WTC11 (cell line): Measurements from ENCODE around the gene MAB21L3. TPM values are rescaled to one million over a fixed set of nuclear protein-coding genes. Genes with fewer than 3 reads are reported as not detected.

Source experiments
- ATAC-seq: fragments of 200-7000 bp; cut with Tn5 transposase; 2 replicates; pipeline ENCODE4 v1.10.0; 2021; ENCODE audit warnings: mild to moderate bottlenecking, moderate library complexity
- CTCF ChIA-PET: fragments of 300-600 bp; sonication (Branson Sonifier 250); formaldehyde crosslinking; loops from one replicate; lab custom pipeline; 2021; ENCODE audit warnings: antibody characterized with exemption; lab: Charles Lee
- POLR2A ChIA-PET: fragments of 350-600 bp; sonication (Branson Sonifier 250); formaldehyde crosslinking; loops from one replicate; lab custom pipeline; 2021; ENCODE audit warnings: antibody characterized with exemption; lab: Charles Lee
- DNase-seq: peaks from one replicate; pipeline ENCODE4 v3.0.0; 2021; ENCODE audit warnings: low spot score
- H3K27ac Mint-ChIP-seq: 2 replicates; pipeline ENCODE4 v1.8.0; 2021; ENCODE audit warnings: mixed read lengths
- H3K27me3 Mint-ChIP-seq: 2 replicates; pipeline ENCODE4 v1.8.0; 2021; ENCODE audit warnings: low read depth, mild to moderate bottlenecking, moderate library complexity, mixed read lengths
- H3K36me3 Mint-ChIP-seq: 2 replicates; pipeline ENCODE4 v1.8.0; 2021; ENCODE audit warnings: mixed read lengths
- H3K4me1 Mint-ChIP-seq: 2 replicates; pipeline ENCODE4 v1.8.0; 2022; ENCODE audit warnings: mixed read lengths
- H3K4me3 Mint-ChIP-seq: 2 replicates; pipeline ENCODE4 v1.8.0; 2021; ENCODE audit warnings: mild to moderate bottlenecking, moderate library complexity, mixed read lengths
- H3K9me3 Mint-ChIP-seq: 2 replicates; pipeline ENCODE4 v1.8.0; 2021; ENCODE audit warnings: mixed read lengths
- ATF3 ChIP-seq: sonication (generic); formaldehyde crosslinking; conservative IDR thresholded peaks from 2 replicates; pipeline ENCODE4 v1.8.1; 2022; ENCODE audit warnings: mild to moderate bottlenecking, missing genetic modification reagents
- ETV6 ChIP-seq: sonication (generic); formaldehyde crosslinking; IDR thresholded peaks from 2 replicates; pipeline ENCODE4 v1.8.1; 2022; ENCODE audit warnings: mild to moderate bottlenecking, missing genetic modification reagents
- FOXP1 ChIP-seq: sonication (generic); formaldehyde crosslinking; IDR thresholded peaks from 2 replicates; pipeline ENCODE4 v1.8.0; 2022; ENCODE audit warnings: missing genetic modification reagents, mild to moderate bottlenecking, moderate library complexity, borderline replicate concordance
- JUN ChIP-seq: sonication (generic); formaldehyde crosslinking; IDR thresholded peaks from 2 replicates; pipeline ENCODE4 v1.8.0; 2023; ENCODE audit warnings: mild to moderate bottlenecking, missing genetic modification reagents
- KAT7 ChIP-seq: sonication (generic); formaldehyde crosslinking; IDR thresholded peaks from 2 replicates; pipeline ENCODE4 v1.8.1; 2023; ENCODE audit warnings: missing genetic modification reagents, mild to moderate bottlenecking, borderline replicate concordance
- NFYB ChIP-seq: sonication (generic); formaldehyde crosslinking; conservative IDR thresholded peaks from 2 replicates; pipeline ENCODE4 v1.8.0; 2022; ENCODE audit warnings: low read depth, missing genetic modification reagents
- NR2C2 ChIP-seq: sonication (generic); formaldehyde crosslinking; IDR thresholded peaks from 2 replicates; pipeline ENCODE4 v1.8.0; 2022; ENCODE audit warnings: mild to moderate bottlenecking, missing genetic modification reagents
- SMAD3 ChIP-seq: sonication (generic); formaldehyde crosslinking; IDR thresholded peaks from 2 replicates; pipeline ENCODE4 v1.8.0; 2022; ENCODE audit warnings: missing genetic modification reagents, mild to moderate bottlenecking, borderline replicate concordance
- SMAD4 ChIP-seq: sonication (generic); formaldehyde crosslinking; IDR thresholded peaks from 2 replicates; pipeline ENCODE4 v1.8.0; 2022; ENCODE audit warnings: mild to moderate bottlenecking, missing genetic modification reagents
- TEAD1 ChIP-seq: sonication (generic); formaldehyde crosslinking; IDR thresholded peaks from 2 replicates; pipeline ENCODE4 v1.8.0; 2022; ENCODE audit warnings: mild to moderate bottlenecking, missing genetic modification reagents
- ZNF121 ChIP-seq: sonication (generic); formaldehyde crosslinking; IDR thresholded peaks from 2 replicates; pipeline ENCODE4 v1.8.0; 2023; ENCODE audit warnings: missing genetic modification reagents
- ZNF138 ChIP-seq: sonication (generic); formaldehyde crosslinking; conservative IDR thresholded peaks from 2 replicates; pipeline ENCODE4 v1.8.1; 2022; ENCODE audit warnings: mild to moderate bottlenecking, moderate library complexity, missing genetic modification reagents
- ZNF219 ChIP-seq: sonication (generic); formaldehyde crosslinking; IDR thresholded peaks from 2 replicates; pipeline ENCODE4 v1.8.0; 2023; ENCODE audit warnings: missing genetic modification reagents, mild to moderate bottlenecking, borderline replicate concordance
- ZNF317 ChIP-seq: sonication (generic); formaldehyde crosslinking; IDR thresholded peaks from 2 replicates; pipeline ENCODE4 v1.8.1; 2023; ENCODE audit warnings: low read depth, mild to moderate bottlenecking, moderate library complexity, missing genetic modification reagents, borderline replicate concordance
- total RNA-seq: library from RNA; stranded (reverse); gene quantifications from 3 replicates; pipeline ENCODE4 v1.2.3, GENCODE V29; 2021
- TF ChIP-seq, protein P1 (sequence below): sonication (generic); formaldehyde crosslinking; IDR thresholded peaks from 2 replicates; pipeline ENCODE4 v1.8.0; 2023; ENCODE audit warnings: missing genetic modification reagents
- TF ChIP-seq, protein P2 (sequence below): sonication (generic); formaldehyde crosslinking; IDR thresholded peaks from 2 replicates; pipeline ENCODE4 v1.8.0; 2022; ENCODE audit warnings: mild to moderate bottlenecking, missing genetic modification reagents
- TF ChIP-seq, protein P3 (sequence below): fragments of 250-450 bp; sonication (Bioruptor Pico); IDR thresholded peaks from 2 replicates; pipeline ENCODE4 v2.1.2; 2022; ENCODE audit warnings: mild to moderate bottlenecking, moderate library complexity
- TF ChIP-seq, protein P4 (sequence below): sonication (generic); formaldehyde crosslinking; IDR thresholded peaks from 2 replicates; pipeline ENCODE4 v1.8.0; 2022; ENCODE audit warnings: mild to moderate bottlenecking, missing genetic modification reagents
- TF ChIP-seq, protein P5 (sequence below): fragments of 250-450 bp; sonication (Bioruptor Pico); IDR thresholded peaks from 2 replicates; pipeline ENCODE4 v1.9.0; 2021; ENCODE audit warnings: mild to moderate bottlenecking
- TF ChIP-seq, protein P6 (sequence below): sonication (generic); formaldehyde crosslinking; IDR thresholded peaks from 2 replicates; pipeline ENCODE4 v1.8.1; 2023; ENCODE audit warnings: mild to moderate bottlenecking, missing genetic modification reagents
- TF ChIP-seq, protein P7 (sequence below): sonication (generic); formaldehyde crosslinking; IDR thresholded peaks from 2 replicates; pipeline ENCODE4 v1.8.1; 2023; ENCODE audit warnings: mild to moderate bottlenecking, missing genetic modification reagents, moderate library complexity
- TF ChIP-seq, protein P8 (sequence below): sonication (generic); formaldehyde crosslinking; IDR thresholded peaks from 2 replicates; pipeline ENCODE4 v1.8.1; 2023; ENCODE audit warnings: mild to moderate bottlenecking, moderate library complexity, missing genetic modification reagents

The MAB21L3 gene
- total RNA-seq, 1 experiment from 2014 or later = not detected

GRCh38 chr1:116095027-116095426 lies 16.2 kb upstream of the MAB21L3 start (continued):
- TF ChIP-seq, protein P1, sequence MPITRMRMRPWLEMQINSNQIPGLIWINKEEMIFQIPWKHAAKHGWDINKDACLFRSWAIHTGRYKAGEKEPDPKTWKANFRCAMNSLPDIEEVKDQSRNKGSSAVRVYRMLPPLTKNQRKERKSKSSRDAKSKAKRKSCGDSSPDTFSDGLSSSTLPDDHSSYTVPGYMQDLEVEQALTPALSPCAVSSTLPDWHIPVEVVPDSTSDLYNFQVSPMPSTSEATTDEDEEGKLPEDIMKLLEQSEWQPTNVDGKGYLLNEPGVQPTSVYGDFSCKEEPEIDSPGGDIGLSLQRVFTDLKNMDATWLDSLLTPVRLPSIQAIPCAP (CRISPR knock-in tag) = no peak
- TF ChIP-seq ETV6 (no peak), TEAD1 (CRISPR knock-in tag) (no peak), ZNF219 (CRISPR knock-in tag) (no peak), NFYB (no peak), FOXP1 (CRISPR knock-in tag) (no peak)

GRCh38 chr1:116096013-116096618 lies 15.1 kb upstream of the MAB21L3 start:
- POLR2A ChIA-PET = interaction anchor here (0.7 kb wide), 1 partner anchor 897 kb away, joined by 3 read pairs; no protein-coding TSS in a partner anchor
- DNase-seq (no peak), ATAC-seq (no peak)
- Mint-ChIP-seq H3K9me3 (peaks cover 35% of the 10 kb centered on the region), H3K27me3 (no peaks in the 10 kb centered on the region), H3K4me1 (no peaks in the 10 kb centered on the region), H3K4me3 (no peak overlapping the region), H3K36me3 (peaks cover 9% of the 10 kb centered on the region), H3K27ac (no peak overlapping the region)
- CTCF ChIA-PET = interaction anchor here (0.8 kb wide), 1 partner anchor 43 kb away, joined by 4 read pairs; no protein-coding TSS in a partner anchor
- TF ChIP-seq, protein P2, sequence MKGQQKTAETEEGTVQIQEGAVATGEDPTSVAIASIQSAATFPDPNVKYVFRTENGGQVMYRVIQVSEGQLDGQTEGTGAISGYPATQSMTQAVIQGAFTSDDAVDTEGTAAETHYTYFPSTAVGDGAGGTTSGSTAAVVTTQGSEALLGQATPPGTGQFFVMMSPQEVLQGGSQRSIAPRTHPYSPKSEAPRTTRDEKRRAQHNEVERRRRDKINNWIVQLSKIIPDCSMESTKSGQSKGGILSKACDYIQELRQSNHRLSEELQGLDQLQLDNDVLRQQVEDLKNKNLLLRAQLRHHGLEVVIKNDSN = no peak
- no peak for TF ChIP-seq ETV6
- TF ChIP-seq NR2C2 (CRISPR knock-in tag) = no peak
- TF ChIP-seq, protein P3, sequence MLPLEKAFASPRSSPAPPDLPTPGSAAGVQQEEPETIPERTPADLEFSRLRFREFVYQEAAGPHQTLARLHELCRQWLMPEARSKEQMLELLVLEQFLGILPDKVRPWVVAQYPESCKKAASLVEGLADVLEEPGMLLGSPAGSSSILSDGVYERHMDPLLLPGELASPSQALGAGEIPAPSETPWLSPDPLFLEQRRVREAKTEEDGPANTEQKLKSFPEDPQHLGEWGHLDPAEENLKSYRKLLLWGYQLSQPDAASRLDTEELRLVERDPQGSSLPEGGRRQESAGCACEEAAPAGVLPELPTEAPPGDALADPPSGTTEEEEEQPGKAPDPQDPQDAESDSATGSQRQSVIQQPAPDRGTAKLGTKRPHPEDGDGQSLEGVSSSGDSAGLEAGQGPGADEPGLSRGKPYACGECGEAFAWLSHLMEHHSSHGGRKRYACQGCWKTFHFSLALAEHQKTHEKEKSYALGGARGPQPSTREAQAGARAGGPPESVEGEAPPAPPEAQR (CRISPR knock-in tag) = no peak
- TF ChIP-seq, protein P4, sequence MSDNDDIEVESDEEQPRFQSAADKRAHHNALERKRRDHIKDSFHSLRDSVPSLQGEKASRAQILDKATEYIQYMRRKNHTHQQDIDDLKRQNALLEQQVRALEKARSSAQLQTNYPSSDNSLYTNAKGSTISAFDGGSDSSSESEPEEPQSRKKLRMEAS (CRISPR knock-in tag) = no peak
- TF ChIP-seq ATF3 = no peak
- TF ChIP-seq, protein P1 (CRISPR knock-in tag) = no peak
- TF ChIP-seq ZNF138 (CRISPR knock-in tag) = no peak
- TF ChIP-seq, protein P5, sequence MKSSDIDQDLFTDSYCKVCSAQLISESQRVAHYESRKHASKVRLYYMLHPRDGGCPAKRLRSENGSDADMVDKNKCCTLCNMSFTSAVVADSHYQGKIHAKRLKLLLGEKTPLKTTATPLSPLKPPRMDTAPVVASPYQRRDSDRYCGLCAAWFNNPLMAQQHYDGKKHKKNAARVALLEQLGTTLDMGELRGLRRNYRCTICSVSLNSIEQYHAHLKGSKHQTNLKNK = no peak
- TF ChIP-seq ZNF121 (CRISPR knock-in tag) = no peak
- no peak for TF ChIP-seq JUN (CRISPR knock-in tag)
- TF ChIP-seq KAT7 (CRISPR knock-in tag) = no peak
- no peak for TF ChIP-seq SMAD3

DNA sequence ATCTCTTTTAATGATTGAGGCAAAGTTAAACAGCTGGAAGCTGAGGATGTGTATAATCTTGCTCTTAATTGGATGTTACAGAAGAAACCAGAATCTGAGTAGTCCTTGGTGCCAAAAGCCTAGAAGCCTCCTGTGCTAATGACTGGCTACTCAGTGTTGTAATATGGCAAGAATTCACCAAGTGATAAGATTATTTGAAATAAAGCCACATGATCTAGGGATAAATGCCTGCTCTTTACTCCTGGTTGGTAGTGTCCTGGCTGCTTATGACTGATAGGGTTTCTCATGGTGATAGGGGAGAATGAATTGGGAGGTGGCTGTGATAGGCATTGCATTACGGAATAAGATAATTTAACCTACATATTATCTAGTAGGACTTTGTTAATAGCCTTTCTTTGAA lies 13.6 kb upstream of the MAB21L3 start:
- Mint-ChIP-seq H3K4me3 (no peak overlapping the region), H3K27ac (no peak overlapping the region), H3K36me3 (peaks cover 9% of the 10 kb centered on the region), H3K27me3 (no peaks in the 10 kb centered on the region), H3K4me1 (no peaks in the 10 kb centered on the region), H3K9me3 (peaks cover 28% of the 10 kb centered on the region)
- no peak for DNase-seq
- POLR2A ChIA-PET = no interaction called here
- no peak for ATAC-seq
- CTCF ChIA-PET = no interaction called here
- TF ChIP-seq SMAD4 (CRISPR knock-in tag) = no peak
- TF ChIP-seq ZNF317 (CRISPR knock-in tag) = no peak
- TF ChIP-seq, protein P6, sequence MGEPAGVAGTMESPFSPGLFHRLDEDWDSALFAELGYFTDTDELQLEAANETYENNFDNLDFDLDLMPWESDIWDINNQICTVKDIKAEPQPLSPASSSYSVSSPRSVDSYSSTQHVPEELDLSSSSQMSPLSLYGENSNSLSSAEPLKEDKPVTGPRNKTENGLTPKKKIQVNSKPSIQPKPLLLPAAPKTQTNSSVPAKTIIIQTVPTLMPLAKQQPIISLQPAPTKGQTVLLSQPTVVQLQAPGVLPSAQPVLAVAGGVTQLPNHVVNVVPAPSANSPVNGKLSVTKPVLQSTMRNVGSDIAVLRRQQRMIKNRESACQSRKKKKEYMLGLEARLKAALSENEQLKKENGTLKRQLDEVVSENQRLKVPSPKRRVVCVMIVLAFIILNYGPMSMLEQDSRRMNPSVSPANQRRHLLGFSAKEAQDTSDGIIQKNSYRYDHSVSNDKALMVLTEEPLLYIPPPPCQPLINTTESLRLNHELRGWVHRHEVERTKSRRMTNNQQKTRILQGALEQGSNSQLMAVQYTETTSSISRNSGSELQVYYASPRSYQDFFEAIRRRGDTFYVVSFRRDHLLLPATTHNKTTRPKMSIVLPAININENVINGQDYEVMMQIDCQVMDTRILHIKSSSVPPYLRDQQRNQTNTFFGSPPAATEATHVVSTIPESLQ (CRISPR knock-in tag) = no peak
- TF ChIP-seq NFYB = no peak
- TF ChIP-seq, protein P7, sequence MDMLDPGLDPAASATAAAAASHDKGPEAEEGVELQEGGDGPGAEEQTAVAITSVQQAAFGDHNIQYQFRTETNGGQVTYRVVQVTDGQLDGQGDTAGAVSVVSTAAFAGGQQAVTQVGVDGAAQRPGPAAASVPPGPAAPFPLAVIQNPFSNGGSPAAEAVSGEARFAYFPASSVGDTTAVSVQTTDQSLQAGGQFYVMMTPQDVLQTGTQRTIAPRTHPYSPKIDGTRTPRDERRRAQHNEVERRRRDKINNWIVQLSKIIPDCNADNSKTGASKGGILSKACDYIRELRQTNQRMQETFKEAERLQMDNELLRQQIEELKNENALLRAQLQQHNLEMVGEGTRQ (CRISPR knock-in tag) = no peak
- TF ChIP-seq, protein P3 (CRISPR knock-in tag) = no peak
- TF ChIP-seq, protein P8, sequence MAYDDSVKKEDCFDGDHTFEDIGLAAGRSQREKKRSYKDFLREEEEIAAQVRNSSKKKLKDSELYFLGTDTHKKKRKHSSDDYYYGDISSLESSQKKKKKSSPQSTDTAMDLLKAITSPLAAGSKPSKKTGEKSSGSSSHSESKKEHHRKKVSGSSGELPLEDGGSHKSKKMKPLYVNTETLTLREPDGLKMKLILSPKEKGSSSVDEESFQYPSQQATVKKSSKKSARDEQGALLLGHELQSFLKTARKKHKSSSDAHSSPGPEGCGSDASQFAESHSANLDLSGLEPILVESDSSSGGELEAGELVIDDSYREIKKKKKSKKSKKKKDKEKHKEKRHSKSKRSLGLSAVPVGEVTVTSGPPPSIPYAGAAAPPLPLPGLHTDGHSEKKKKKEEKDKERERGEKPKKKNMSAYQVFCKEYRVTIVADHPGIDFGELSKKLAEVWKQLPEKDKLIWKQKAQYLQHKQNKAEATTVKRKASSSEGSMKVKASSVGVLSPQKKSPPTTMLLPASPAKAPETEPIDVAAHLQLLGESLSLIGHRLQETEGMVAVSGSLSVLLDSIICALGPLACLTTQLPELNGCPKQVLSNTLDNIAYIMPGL (CRISPR knock-in tag) = no peak
- TF ChIP-seq ZNF138 (CRISPR knock-in tag) = no peak
